Activated B cell treated with CpG ODN at 0.5 μM for 24 hours (primary cell): Measurements from ENCODE around the gene SLC22A12. TPM values are rescaled to one million over a fixed set of nuclear protein-coding genes. Genes with fewer than 3 reads are reported as not detected.

ENCODE experiments used
- ATAC-seq: fragments of 200-7000 bp; cut with Tn5 transposase; one replicate; pipeline ENCODE4 v1.10.0; 2021; ENCODE audit warnings: low read depth, mild to moderate bottlenecking, moderate library complexity
- CTCF ChIA-PET: fragments of 350-600 bp; sonication (Branson Sonifier 250); formaldehyde crosslinking; loops from one replicate; lab custom pipeline; 2021; ENCODE audit warnings: antibody characterized with exemption; lab: Charles Lee
- POLR2A ChIA-PET: fragments of 350-600 bp; sonication (Branson Sonifier 250); formaldehyde crosslinking; loops from one replicate; lab custom pipeline; 2021; ENCODE audit warnings: antibody characterized with exemption; lab: Charles Lee
- DNase-seq: peaks from one replicate; pipeline ENCODE4 v3.0.0; 2022
- H3K27ac Mint-ChIP-seq: one replicate; pipeline ENCODE4 v1.8.0; 2020; ENCODE audit warnings: mixed read lengths
- H3K27me3 Mint-ChIP-seq: one replicate; pipeline ENCODE4 v1.8.0; 2021; ENCODE audit warnings: mixed read lengths
- H3K36me3 Mint-ChIP-seq: one replicate; pipeline ENCODE4 v1.8.0; 2021; ENCODE audit warnings: low read depth, mixed read lengths
- H3K4me1 Mint-ChIP-seq: one replicate; pipeline ENCODE4 v1.8.0; 2021; ENCODE audit warnings: mixed read lengths
- H3K4me3 Mint-ChIP-seq: one replicate; pipeline ENCODE4 v1.8.0; 2020; ENCODE audit warnings: mild to moderate bottlenecking, mixed read lengths
- H3K9me3 Mint-ChIP-seq: one replicate; pipeline ENCODE4 v1.8.0; 2020; ENCODE audit warnings: mixed read lengths
- CTCF ChIP-seq: fragments of 200-600 bp; IDR thresholded peaks from one replicate; pipeline ENCODE4 v1.8.0; 2022; ENCODE audit warnings: antibody characterized with exemption, mild to moderate bottlenecking
- intact Hi-C: fragments of 100-400 bp; cut with micrococcal nuclease; formaldehyde crosslinking; loops from one replicate; pipeline ENCODE4 v1.15.1; 2024
- total RNA-seq: library from RNA; stranded (reverse); gene quantifications from 2 replicates; pipeline ENCODE4 v1.2.3, GENCODE V29; 2022

Gene SLC22A12
- total RNA-seq, 1 donor from 2014 or later = not detected

GRCh38 chr11:64622681-64623080 is 31.7 kb downstream of the SLC22A12 start:
- no peak for TF ChIP-seq CTCF
- POLR2A ChIA-PET = no interaction called here
- no peaks in the 10 kb centered on the region for H3K27me3 Mint-ChIP-seq
- ATAC-seq (no peak), DNase-seq (no peak)
- CTCF ChIA-PET = no interaction called here
- H3K9me3 Mint-ChIP-seq = no peaks in the 10 kb centered on the region
- H3K4me3 Mint-ChIP-seq = no peak overlapping the region
- H3K27ac Mint-ChIP-seq = no peak overlapping the region
- no peaks in the 10 kb centered on the region for H3K36me3 Mint-ChIP-seq
- intact Hi-C loops = no loop called here
- peaks cover 14% of the 10 kb centered on the region for H3K4me1 Mint-ChIP-seq

GRCh38 chr11:64624883-64625481 is 34.0 kb downstream of the SLC22A12 start:
- ChIA-PET POLR2A (no interaction called here), CTCF (no interaction called here)
- Mint-ChIP-seq H3K9me3 (no peaks in the 10 kb centered on the region), H3K4me1 (peaks cover 14% of the 10 kb centered on the region), H3K27me3 (no peaks in the 10 kb centered on the region), H3K4me3 (no peak overlapping the region), H3K36me3 (no peaks in the 10 kb centered on the region), H3K27ac (no peak overlapping the region)
- no peak for TF ChIP-seq CTCF
- DNase-seq (no peak), ATAC-seq (peak; percentile 80)
- intact Hi-C loops = no loop called here

GRCh38 chr11:64626637-64627036 is 35.6 kb downstream of the SLC22A12 start:
- CTCF ChIA-PET = no interaction called here
- intact Hi-C loops = no loop called here
- DNase-seq (no peak), ATAC-seq (no peak)
- H3K9me3 Mint-ChIP-seq = no peaks in the 10 kb centered on the region
- no peaks in the 10 kb centered on the region for H3K36me3 Mint-ChIP-seq
- no peak for TF ChIP-seq CTCF
- no peak overlapping the region for H3K4me3 Mint-ChIP-seq
- POLR2A ChIA-PET = no interaction called here
- H3K27ac Mint-ChIP-seq = no peak overlapping the region
- H3K27me3 Mint-ChIP-seq = no peaks in the 10 kb centered on the region
- H3K4me1 Mint-ChIP-seq = peaks cover 15% of the 10 kb centered on the region

DNA sequence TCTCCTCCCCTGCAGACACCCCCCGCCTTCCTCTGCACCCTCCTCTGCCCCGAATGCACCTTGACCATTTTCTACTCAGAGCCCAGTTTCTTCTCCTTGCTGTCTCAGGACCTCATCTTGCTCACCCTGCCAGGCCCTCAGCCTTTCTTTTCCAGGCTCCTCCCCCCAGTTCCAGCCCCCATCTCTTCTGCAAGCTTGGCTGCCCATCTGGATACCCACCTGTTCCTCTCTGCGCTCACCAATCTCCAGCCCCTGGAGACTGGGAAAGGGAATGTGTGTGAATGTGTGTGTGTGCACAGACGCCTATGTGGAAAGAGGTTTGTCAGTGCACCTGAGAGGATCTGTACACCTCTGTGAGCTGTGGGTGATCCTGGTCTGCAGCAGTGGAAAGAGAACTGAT is 36.4 kb downstream of the SLC22A12 start:
- H3K27ac Mint-ChIP-seq = peak overlapping the region; percentile 37
- POLR2A ChIA-PET = no interaction called here
- CTCF ChIA-PET = no interaction called here
- no peaks in the 10 kb centered on the region for H3K9me3 Mint-ChIP-seq
- no peak overlapping the region for H3K4me3 Mint-ChIP-seq
- peaks cover 21% of the 10 kb centered on the region for H3K4me1 Mint-ChIP-seq
- H3K36me3 Mint-ChIP-seq = no peaks in the 10 kb centered on the region
- TF ChIP-seq CTCF = no peak
- no peaks in the 10 kb centered on the region for H3K27me3 Mint-ChIP-seq
- intact Hi-C loops = no loop called here
- DNase-seq (no peak), ATAC-seq (no peak)

GRCh38 chr11:64628596-64628995 is 37.6 kb downstream of the SLC22A12 start:
- CTCF ChIA-PET = no interaction called here
- H3K36me3 Mint-ChIP-seq = no peaks in the 10 kb centered on the region
- no peak for TF ChIP-seq CTCF
- POLR2A ChIA-PET = no interaction called here
- H3K27ac Mint-ChIP-seq = no peak overlapping the region
- DNase-seq = no peak
- H3K27me3 Mint-ChIP-seq = peaks cover 5% of the 10 kb centered on the region
- H3K9me3 Mint-ChIP-seq = no peaks in the 10 kb centered on the region
- H3K4me1 Mint-ChIP-seq = peaks cover 25% of the 10 kb centered on the region
- no peak overlapping the region for H3K4me3 Mint-ChIP-seq
- intact Hi-C loops = no loop called here
- ATAC-seq = no peak
